Measurements from ENCODE around the gene EPDR1.

EPDR1 gene

DNA sequence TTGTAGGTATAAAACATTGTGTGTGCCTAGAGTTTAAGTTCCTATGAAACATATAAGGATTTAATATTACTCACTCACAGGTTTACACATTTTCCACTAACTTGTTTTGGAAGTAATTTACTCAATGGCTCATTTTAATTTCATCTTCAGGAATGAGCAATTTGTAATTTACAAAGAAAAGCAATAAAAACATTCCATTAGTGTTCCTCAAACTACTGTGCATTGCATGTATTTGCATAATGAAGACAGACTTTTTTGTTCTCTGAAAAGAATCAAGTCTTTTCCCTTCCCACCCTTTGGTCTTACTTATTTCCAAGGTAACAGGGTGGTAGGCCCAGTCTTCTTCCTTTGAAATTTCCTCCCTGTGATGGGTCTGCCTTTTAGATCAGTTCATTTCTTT, 61.2 kb downstream of the EPDR1 start:
- DNase-seq (ENCODE audit: low spot score), result no peak

DNA sequence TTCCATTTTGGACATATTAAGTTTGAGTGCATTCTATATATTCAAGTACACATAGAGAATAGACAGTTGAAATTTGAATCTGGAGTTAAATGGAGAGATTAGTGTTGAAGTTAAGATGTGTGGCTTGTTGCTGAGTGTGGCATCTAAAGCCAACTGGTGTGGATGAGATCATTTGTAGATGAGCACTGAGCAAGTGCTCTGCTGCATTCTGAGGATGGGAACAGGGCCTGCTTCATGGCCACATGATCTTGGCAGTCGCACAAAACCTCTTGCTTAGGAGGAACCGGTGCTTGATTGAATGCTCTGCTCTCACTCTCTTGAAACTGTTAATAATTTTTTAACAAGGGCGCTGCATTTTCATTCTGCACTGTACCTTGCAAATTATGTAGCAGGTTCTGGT, 62.0 kb downstream of the EPDR1 start:
- DNase-seq (ENCODE audit: low spot score), result peak; percentile 12

DNA sequence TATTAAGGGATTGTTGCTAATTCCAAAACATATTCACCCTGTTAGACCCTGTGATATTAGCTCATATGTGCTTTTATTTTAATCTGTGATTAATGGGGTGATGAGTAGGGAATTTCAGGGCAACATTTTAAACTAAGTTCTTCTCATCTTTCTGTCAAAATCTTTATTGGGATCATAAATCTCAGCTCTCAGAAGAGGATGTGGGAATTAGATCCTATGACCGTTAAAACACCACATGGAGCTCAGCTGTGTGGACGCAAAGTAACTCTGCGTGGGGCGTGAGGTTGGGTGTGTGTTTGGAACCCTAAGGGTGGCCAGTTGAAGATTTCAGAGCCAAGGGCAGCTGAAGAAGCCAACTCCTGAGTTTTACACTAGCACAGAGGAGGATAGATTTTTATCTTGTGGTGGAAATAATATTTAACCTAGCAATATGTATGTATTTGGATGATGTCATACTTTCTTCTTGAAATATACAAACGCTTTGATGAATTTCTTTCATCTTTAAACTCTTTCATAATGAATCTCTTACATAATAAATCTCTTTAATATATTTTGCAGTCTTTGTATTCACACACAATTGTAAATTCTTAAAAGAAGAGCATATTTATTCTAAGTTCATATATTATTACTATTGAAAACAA, 64.4 kb downstream of the EPDR1 start:
- no peak for DNase-seq (ENCODE audit: low spot score)

DNA sequence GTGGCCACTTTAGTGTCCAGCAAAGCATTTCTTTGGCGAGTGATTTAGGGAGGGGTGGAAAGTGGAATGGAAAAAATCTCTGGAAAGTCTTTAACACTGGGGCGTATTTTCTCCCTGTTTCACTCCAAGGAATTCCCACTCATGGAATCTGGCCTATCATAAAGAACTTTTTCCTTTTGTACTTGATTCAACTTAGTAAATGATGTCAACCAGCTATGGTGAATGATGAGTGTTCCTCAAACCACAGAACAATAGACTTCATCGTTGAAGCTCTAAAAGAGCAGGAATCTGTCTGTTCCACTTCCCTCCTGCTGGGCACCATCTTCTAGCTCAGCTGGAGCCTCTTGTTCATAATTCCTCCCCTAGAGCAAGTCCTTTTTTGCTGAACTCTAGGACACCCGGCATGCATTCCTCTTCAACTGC, 66.5 kb downstream of the EPDR1 start:
- DNase-seq (ENCODE audit: low spot score), result no peak

DNA sequence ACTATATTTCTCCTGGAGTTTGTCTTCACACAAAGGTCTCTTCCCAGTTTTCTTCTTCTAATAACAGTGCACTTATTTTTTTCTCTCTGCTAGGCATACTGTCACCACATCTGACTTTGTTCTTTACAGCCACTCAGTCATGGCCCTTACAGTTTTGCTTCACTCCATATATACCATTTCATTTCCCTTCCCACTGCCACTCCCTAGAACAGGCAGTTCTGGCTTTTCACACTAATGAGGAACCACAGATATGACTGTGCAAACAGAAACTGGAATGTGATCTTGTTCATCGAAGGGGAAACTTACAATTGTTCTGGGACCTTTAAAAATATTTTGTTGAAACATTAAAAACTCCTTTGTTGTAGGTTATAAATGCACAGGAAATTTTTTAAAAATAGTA, 67.3 kb downstream of the EPDR1 start:
- DNase-seq (ENCODE audit: low spot score), result no peak

DNA sequence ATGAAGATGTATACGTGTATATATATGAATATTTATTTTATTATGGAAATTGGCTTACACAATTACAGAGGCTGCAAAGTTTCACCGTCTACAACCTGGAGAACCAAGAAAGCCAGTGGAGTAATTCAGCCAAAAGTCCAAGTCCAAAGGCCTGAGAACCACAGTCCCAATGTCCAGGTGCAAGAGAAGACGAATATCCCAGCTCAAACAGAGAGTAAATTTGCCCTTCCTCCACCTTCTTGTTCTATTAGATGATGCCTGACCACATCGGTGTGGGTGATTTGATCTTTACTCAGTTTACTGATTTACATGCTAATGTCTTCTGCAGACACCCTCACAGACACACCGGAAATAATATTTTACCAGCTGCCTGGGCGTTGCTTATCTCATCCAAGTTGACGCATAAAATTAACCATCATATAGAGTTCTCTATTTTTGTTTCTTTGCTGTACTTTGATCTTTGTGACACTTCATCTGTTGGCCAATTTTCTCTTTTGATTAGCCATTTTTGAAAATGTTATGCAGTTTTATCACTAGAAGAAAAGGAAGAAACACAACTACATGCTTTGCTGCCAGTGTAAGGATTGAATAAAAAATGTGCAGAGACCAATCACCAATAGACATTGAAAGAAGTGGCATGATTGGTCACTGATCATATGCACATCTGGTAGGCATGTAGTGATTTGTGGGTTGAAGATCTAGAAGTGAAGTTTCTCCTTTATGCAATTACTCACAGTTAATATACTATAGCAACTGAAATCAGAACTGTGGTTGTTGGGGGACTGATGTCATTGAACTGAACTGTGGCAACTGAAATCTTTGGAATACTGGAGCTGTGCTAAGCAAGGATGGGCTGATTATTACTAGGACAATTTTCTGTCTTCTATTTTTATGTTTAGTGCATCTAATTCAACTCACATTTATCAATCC, 68.5 kb downstream of the EPDR1 start:
- no peak for DNase-seq (ENCODE audit: low spot score)

DNA sequence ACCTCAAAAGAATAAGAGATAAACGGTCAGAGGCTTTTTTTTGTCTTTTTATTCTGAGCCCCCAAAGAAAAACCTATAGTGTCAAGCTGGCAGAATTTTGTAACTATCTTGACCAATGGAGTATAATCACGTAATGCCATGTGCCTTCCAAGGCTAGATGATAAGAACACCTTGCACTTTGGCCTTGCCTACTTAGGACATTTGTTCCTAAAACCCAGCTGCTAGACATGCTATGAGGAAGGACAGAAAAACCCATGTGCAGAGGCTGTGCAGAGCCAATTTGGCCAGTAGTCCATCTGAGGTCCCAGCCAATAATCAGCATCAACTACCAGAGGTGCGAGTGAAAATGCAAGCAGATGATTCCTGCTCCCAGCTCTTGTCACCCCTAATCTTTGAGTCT, 69.9 kb downstream of the EPDR1 start:
- no peak for DNase-seq (ENCODE audit: low spot score)

DNA sequence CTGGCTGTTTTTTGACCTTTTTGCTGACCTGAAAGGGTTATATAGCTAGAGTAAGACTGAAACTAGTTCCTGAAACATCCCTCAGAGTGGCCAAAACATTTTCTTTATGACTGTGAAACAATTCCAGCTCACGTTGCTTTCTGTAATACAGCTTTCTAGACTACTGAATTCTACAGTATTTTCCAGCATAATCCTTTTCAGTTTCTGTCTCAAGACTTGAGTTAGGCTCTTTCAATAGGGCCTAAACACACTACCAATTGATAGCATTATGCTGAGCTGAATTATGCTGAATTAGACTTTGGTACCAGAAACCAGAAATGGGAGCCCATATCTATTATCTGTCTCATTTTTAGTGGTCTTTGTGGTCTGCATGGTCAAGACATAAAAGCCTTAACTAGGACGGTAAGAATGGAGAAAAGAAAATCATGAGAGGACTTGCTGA, 72.6 kb downstream of the EPDR1 start:
- DNase-seq (ENCODE audit: low spot score), result no peak

DNA sequence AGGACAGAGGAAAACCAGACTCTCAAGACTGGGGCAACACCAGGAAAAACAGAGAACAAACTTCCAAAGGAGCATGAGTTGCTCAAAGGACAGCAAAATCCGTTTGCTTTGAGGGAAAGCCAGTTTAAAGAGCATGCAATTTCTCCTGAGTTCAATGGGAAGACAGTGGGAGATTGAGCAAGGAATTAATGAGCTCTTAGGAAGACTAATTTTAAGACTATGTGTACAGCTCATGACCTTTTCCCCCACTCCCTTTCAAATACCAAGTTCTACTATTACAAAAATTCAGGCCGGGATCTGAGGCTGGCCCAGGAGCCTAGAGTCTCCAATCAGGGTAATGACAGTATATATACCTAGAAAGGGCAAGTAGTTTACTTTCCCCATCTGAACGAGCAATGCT, 79.2 kb downstream of the EPDR1 start:
- no peak for DNase-seq (ENCODE audit: low spot score)

DNA sequence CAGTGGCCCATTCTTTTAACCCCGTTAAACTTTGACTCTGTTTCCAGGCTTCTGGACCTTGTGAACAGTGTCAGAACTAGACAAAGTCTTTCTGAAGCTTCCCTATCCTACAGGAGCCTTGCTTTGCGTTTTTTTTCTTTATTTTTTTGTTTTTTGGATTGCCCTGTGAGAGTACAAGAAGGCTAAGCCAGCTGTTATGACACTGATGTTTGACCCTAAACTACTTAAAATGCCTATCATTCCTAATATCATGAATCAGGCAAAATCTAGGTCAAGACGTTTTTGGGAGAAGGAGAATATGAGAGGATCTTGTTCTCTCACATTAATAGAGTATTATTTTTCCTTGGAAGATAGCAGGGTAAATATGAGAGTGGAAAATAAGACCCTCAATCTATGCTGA, 79.8 kb downstream of the EPDR1 start:
- no peak for DNase-seq (ENCODE audit: low spot score)

All from Ammon's horn (tissue), 1 donor.